Parathyroid adenoma (tissue), 2 donors: ENCODE results near the gene DNM3.

Source experiments
- H2AFZ ChIP-seq: fragments of 300-600 bp; sonication (generic); one replicate; pipeline ENCODE4 v1.7.0; 2017; ENCODE audit warnings: antibody characterized with exemption, mild to moderate bottlenecking
- H3K27ac ChIP-seq: fragments of 300-600 bp; sonication (generic); one replicate; pipeline ENCODE4 v1.7.0; 2017
- H3K27me3 ChIP-seq: fragments of 300-600 bp; sonication (generic); one replicate; pipeline ENCODE4 v1.7.0; 2017; ENCODE audit warnings: low read length; ENCODE audit not compliant: control insufficient read depth, insufficient read depth
- H3K36me3 ChIP-seq: fragments of 300-600 bp; sonication (generic); one replicate; pipeline ENCODE4 v1.7.0; 2017; ENCODE audit warnings: low read length; ENCODE audit not compliant: control insufficient read depth, insufficient read depth
- H3K4me1 ChIP-seq: fragments of 300-600 bp; sonication (generic); one replicate; pipeline ENCODE4 v1.7.0; 2017; ENCODE audit warnings: control low read depth
- H3K4me2 ChIP-seq: fragments of 300-600 bp; sonication (generic); one replicate; pipeline ENCODE4 v1.7.0; 2017; ENCODE audit warnings: low read length
- H3K4me3 ChIP-seq: fragments of 300-600 bp; sonication (generic); one replicate; pipeline ENCODE4 v1.7.0; 2017; ENCODE audit warnings: low read depth, low read length
- H3K79me2 ChIP-seq: fragments of 300-600 bp; sonication (generic); one replicate; pipeline ENCODE4 v1.7.0; 2017; ENCODE audit warnings: control low read depth
- H3K9ac ChIP-seq: fragments of 300-600 bp; sonication (generic); one replicate; pipeline ENCODE4 v1.7.0; 2017; ENCODE audit warnings: mild to moderate bottlenecking
- H3K9me3 ChIP-seq: fragments of 300-600 bp; sonication (generic); one replicate; pipeline ENCODE4 v1.7.0; 2017; ENCODE audit warnings: low read length; ENCODE audit not compliant: control insufficient read depth
- TF ChIP-seq, protein P1 (sequence below): fragments of 300-600 bp; sonication (generic); IDR thresholded peaks from one replicate; pipeline ENCODE4 v1.7.0; 2017; ENCODE audit warnings: antibody characterized with exemption, mild to moderate bottlenecking
- donor health status: primary hyperparathyroidism.

DNM3 gene

DNA sequence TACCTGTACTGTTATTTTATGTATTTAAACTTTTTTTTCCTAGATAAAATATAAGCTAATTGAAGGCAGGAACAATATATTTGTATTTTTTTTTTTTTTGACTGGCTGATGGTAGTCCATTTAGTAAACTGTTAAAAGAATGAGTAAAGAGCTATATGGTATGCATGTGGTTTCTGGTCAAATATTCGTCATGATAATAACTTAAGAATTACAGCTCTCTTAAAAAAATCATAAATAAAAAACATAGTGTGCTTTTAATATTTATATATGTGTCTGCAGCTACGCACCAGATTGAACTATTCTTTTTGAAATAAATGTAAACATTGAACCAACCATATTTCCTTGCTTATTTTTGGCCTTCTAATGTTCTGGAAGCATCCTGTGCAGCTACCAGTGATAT is 306.9 kb downstream of the DNM3 start:
- H3K27ac ChIP-seq, result no peak overlapping the region

GRCh38 chr1:172148707-172149106 is 307.4 kb downstream of the DNM3 start:
- H3K4me2 ChIP-seq, result no peak overlapping the region
- no peaks in the 10 kb centered on the region for H3K36me3 ChIP-seq
- H3K27ac ChIP-seq, result no peak overlapping the region
- no peak overlapping the region for H2AFZ ChIP-seq
- no peak overlapping the region for H3K4me3 ChIP-seq
- H3K9me3 ChIP-seq, result no peaks in the 10 kb centered on the region
- H3K79me2 ChIP-seq, result no peaks in the 10 kb centered on the region
- TF ChIP-seq, protein P1, sequence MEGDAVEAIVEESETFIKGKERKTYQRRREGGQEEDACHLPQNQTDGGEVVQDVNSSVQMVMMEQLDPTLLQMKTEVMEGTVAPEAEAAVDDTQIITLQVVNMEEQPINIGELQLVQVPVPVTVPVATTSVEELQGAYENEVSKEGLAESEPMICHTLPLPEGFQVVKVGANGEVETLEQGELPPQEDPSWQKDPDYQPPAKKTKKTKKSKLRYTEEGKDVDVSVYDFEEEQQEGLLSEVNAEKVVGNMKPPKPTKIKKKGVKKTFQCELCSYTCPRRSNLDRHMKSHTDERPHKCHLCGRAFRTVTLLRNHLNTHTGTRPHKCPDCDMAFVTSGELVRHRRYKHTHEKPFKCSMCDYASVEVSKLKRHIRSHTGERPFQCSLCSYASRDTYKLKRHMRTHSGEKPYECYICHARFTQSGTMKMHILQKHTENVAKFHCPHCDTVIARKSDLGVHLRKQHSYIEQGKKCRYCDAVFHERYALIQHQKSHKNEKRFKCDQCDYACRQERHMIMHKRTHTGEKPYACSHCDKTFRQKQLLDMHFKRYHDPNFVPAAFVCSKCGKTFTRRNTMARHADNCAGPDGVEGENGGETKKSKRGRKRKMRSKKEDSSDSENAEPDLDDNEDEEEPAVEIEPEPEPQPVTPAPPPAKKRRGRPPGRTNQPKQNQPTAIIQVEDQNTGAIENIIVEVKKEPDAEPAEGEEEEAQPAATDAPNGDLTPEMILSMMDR, result no peak
- no peaks in the 10 kb centered on the region for H3K27me3 ChIP-seq
- no peaks in the 10 kb centered on the region for H3K4me1 ChIP-seq
- H3K9ac ChIP-seq, result no peak overlapping the region

More for the DNA sequence above, 306.9 kb downstream of the DNM3 start:
- H3K36me3 ChIP-seq, result no peaks in the 10 kb centered on the region
- no peaks in the 10 kb centered on the region for H3K79me2 ChIP-seq
- H3K4me3 ChIP-seq, result no peak overlapping the region
- H3K9me3 ChIP-seq, result no peaks in the 10 kb centered on the region
- H3K9ac ChIP-seq, result no peak overlapping the region
- TF ChIP-seq, protein P1, result no peak
- no peaks in the 10 kb centered on the region for H3K4me1 ChIP-seq
- no peaks in the 10 kb centered on the region for H3K27me3 ChIP-seq
- no peak overlapping the region for H2AFZ ChIP-seq
- H3K4me2 ChIP-seq, result no peak overlapping the region

GRCh38 chr1:172149346-172149745 is 308.0 kb downstream of the DNM3 start:
- Histone ChIP-seq H3K36me3 (no peaks in the 10 kb centered on the region), H3K9me3 (no peaks in the 10 kb centered on the region), H3K9ac (no peak overlapping the region), H3K4me1 (no peaks in the 10 kb centered on the region), H3K4me3 (no peak overlapping the region), H3K4me2 (no peak overlapping the region), H3K79me2 (no peaks in the 10 kb centered on the region), H2AFZ (no peak overlapping the region), H3K27me3 (no peaks in the 10 kb centered on the region), H3K27ac (no peak overlapping the region)
- TF ChIP-seq, protein P1, result no peak

- no peak overlapping the region for H3K9ac ChIP-seq
- H3K4me3 ChIP-seq, result no peak overlapping the region
- TF ChIP-seq, protein P1, result no peak
- no peaks in the 10 kb centered on the region for H3K4me1 ChIP-seq
- no peaks in the 10 kb centered on the region for H3K27me3 ChIP-seq
- no peak overlapping the region for H2AFZ ChIP-seq
- H3K27ac ChIP-seq, result no peak overlapping the region
- no peaks in the 10 kb centered on the region for H3K79me2 ChIP-seq
- H3K36me3 ChIP-seq, result no peaks in the 10 kb centered on the region
- no peak overlapping the region for H3K4me2 ChIP-seq
- H3K9me3 ChIP-seq, result no peaks in the 10 kb centered on the region
These were observed 313.3 kb downstream of the DNM3 start for GRCh38 chr1:172154551-172154950.

DNA sequence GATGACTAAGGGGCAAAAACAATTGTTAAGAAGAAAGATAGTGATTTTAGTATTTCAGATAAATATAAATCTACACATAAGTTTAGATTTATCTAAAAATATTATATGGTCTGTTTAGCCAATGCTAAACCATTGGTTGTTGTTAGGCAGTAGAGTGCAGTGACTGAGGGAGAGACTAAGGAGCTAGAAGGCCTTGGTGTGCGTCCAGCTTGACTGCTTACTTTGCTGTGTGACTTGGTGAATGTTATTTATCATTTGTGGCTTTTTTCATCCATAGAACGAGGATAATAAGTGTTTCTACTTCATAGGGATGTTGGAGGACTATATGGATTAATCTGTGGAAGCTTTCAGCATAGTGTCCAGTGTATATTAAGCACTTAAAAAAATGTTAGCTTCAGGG is 314.5 kb downstream of the DNM3 start:
- Histone ChIP-seq H3K4me3 (no peak overlapping the region), H2AFZ (no peak overlapping the region), H3K27ac (no peak overlapping the region), H3K9ac (no peak overlapping the region), H3K27me3 (no peaks in the 10 kb centered on the region), H3K9me3 (no peaks in the 10 kb centered on the region), H3K4me1 (no peaks in the 10 kb centered on the region), H3K36me3 (no peaks in the 10 kb centered on the region), H3K4me2 (no peak overlapping the region), H3K79me2 (no peaks in the 10 kb centered on the region)
- TF ChIP-seq, protein P1, result no peak
